Measurements from ENCODE around the gene HPDL. TPM values are rescaled to one million over a fixed set of nuclear protein-coding genes. Genes with fewer than 3 reads are reported as not detected.
A peak's percentile ranks its signal among the peaks of the same experiment; 100 is the strongest.

Gene HPDL
- total RNA-seq, 4 donors from 2014 or later: 4.0 to 4.8 (median 4.6) TPM

DNA sequence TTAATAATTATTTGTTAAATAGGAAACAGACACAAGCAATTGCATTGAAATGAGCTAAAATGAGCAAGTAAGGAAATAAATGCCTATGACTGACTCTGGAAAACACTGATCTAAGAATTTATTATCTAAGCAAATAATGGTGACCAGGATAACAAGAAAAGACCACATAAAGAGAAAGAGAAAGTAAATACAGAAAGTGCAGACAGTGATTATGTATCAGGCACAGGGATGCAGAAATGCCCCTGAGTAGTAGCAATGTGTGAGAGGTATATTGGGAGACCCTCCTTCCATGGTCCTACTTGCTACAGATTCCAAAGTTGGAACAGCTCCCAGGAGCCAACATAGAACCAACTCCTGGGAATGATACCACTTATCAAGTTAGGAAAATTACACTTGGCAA, 46.9 kb downstream of the HPDL start:
- Histone ChIP-seq H3K4me3 (no peak overlapping the region), H3K9me3 (no peaks in the 10 kb centered on the region), H3K4me1 (peaks cover 0 to 31% (median 10%) of the 10 kb centered on the region in 3 donors), H3K27me3 (no peaks in the 10 kb centered on the region), H3K27ac (peak overlapping the region in 1 of 4 donors; percentile 6), H3K36me3 (no peaks in the 10 kb centered on the region)
- no peak for DNase-seq
- intact Hi-C loops (cut with DNase I): no loop called here
- TF ChIP-seq POLR2A (IDR thresholded peaks at IDR 0.05): no peak
- TF ChIP-seq, protein P1, sequence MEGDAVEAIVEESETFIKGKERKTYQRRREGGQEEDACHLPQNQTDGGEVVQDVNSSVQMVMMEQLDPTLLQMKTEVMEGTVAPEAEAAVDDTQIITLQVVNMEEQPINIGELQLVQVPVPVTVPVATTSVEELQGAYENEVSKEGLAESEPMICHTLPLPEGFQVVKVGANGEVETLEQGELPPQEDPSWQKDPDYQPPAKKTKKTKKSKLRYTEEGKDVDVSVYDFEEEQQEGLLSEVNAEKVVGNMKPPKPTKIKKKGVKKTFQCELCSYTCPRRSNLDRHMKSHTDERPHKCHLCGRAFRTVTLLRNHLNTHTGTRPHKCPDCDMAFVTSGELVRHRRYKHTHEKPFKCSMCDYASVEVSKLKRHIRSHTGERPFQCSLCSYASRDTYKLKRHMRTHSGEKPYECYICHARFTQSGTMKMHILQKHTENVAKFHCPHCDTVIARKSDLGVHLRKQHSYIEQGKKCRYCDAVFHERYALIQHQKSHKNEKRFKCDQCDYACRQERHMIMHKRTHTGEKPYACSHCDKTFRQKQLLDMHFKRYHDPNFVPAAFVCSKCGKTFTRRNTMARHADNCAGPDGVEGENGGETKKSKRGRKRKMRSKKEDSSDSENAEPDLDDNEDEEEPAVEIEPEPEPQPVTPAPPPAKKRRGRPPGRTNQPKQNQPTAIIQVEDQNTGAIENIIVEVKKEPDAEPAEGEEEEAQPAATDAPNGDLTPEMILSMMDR (IDR thresholded peaks at IDR 0.05): no peak

DNA sequence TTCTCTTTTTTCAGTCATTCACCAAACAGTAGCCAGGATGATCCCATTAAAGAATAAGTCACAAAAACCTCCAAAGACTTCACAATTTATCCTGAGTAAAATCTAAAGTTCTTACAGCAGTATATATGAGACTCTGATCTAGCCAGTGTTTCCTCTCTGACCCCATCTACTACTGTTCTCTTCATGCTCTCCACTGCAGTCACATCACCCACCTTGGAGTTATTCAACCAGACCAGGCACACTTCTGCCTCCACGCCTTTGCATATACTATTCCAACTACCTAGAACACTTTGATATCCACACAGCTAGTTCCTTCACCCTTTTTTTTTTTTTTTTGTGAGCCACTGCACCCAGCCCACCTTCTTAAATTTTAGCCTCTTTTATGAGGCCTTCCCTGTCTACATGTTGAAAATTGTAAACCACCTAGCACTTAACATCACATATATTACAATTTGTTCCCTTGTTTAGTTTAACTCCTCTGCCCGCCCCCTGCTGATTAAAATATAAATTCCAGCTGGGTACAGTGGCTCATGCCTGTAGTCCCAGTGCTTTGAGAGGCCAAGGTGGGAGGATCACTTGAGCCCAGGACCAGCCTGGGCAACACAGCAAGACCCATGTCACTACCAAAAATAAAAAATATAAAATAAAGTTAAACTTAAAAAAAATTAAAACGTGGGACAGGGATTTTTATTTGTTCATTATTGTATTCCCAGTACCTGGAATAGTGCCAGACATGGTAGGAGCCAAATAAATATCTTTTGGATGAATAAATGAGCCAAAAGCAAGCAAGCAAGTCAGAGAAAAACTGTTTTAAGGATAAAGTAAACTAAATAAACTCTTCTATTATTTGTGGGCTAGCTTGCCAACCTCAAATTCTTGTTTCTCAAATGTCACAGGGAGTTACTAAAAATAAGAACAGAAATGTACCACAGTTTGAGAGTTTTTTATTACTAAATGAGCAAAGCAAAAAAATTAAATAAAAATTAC, 48.7 kb downstream of the HPDL start:
- no peaks in the 10 kb centered on the region for H3K27me3 ChIP-seq
- TF ChIP-seq POLR2A (IDR thresholded peaks at IDR 0.05): no peak
- TF ChIP-seq, protein P1 (IDR thresholded peaks at IDR 0.05): no peak
- H3K4me3 ChIP-seq: no peak overlapping the region
- 45 to 53% methylated on average over 3 of the region's 3 CpGs for WGBS, 2 donors
- no peak for DNase-seq
- intact Hi-C loops (cut with DNase I): no loop called here
- no peaks in the 10 kb centered on the region for H3K9me3 ChIP-seq
- peaks cover 0 to 31% (median 10%) of the 10 kb centered on the region in 3 donors for H3K4me1 ChIP-seq
- H3K27ac ChIP-seq: peak overlapping the region in 2 of 4 donors; percentile 14 to 32
- H3K36me3 ChIP-seq: no peaks in the 10 kb centered on the region

DNA sequence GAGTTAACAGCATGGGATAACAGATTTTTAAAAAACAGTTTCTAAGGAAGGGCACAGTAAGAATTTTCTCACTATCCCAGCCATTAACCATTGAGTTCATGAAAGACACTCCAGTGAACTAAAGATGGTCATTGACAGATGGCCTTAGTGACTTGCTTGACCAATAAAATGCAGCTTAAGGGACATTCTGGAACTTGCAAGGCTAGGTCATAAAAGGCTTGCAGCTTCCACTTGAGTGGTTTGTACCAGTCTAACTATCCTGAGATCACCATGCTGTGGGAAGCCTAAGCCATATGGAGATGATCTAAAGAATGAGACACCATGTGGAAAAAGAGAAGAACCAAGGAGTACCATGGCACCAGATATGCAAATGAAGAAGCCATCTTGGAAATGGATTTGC, 51.5 kb downstream of the HPDL start:
- Histone ChIP-seq H3K4me3 (no peak overlapping the region), H3K4me1 (peaks cover 0 to 31% (median 13%) of the 10 kb centered on the region in 3 donors), H3K27me3 (no peaks in the 10 kb centered on the region), H3K27ac (no peak overlapping the region), H3K36me3 (no peaks in the 10 kb centered on the region), H3K9me3 (no peaks in the 10 kb centered on the region)
- no peak for DNase-seq
- intact Hi-C loops (cut with DNase I): no loop called here
- TF ChIP-seq POLR2A (IDR thresholded peaks at IDR 0.05): no peak
- TF ChIP-seq, protein P1 (IDR thresholded peaks at IDR 0.05): no peak

Other genes with a start within 250 kb of the HPDL start
- gene ZSWIM5, start 120.3 kb upstream of the HPDL start, total RNA-seq: 1 to 10 TPM in 2 of 4 donors, under 1 TPM in 2; 0.66 to 2.7 (median 1.6) TPM
- gene TOE1, start 13.3 kb downstream of the HPDL start, total RNA-seq: 10 to 100 TPM in 1 of 4 donors, 1 to 10 TPM in 3; 6.4 to 11.4 (median 9.1) TPM
- 10 to 100 TPM in 3 of 4 donors, 1 to 10 TPM in 1; 8.4 to 23.5 (median 19.1) TPM for gene MUTYH, start 13.5 kb downstream of the HPDL start, total RNA-seq
- gene TESK2, start 164.3 kb downstream of the HPDL start, total RNA-seq: 1 to 10 TPM; 4.2 to 8.4 (median 5.9) TPM
- 1 to 10 TPM in 1 of 4 donors, under 1 TPM in 2, not detected in 1; 0.15 to 1.1 (median 0.76) TPM for gene CCDC163, start 173.2 kb downstream of the HPDL start, total RNA-seq
- 1 to 10 TPM; 1.1 to 2.1 (median 1.8) TPM for gene MMACHC, start 173.4 kb downstream of the HPDL start, total RNA-seq
- 1,000 to 10,000 TPM in 3 of 4 donors, 100 to 1,000 TPM in 1; 531 to 1,461 (median 1,071) TPM for gene PRDX1, start 195.0 kb downstream of the HPDL start, total RNA-seq
- 100 to 1,000 TPM; 122 to 164 (median 146) TPM for gene AKR1A1, start 223.9 kb downstream of the HPDL start, total RNA-seq

Measured in esophagus squamous epithelium (tissue), 5 donors.